DND-41 (cell line): ENCODE results near the gene CACTIN.

ENCODE experiments used
- CTCF ChIP-seq: IDR thresholded peaks from 2 replicates; pipeline ENCODE4 v1.5.1; 2012; ENCODE audit warnings: borderline replicate concordance, low read length, moderate library complexity, mild to moderate bottlenecking; ENCODE audit not compliant: poor library complexity, severe bottlenecking; ENCODE audit errors: extremely low read depth
- EZH2 ChIP-seq: IDR thresholded peaks from 3 replicates; pipeline ENCODE4 v1.6.1; 2012; ENCODE audit warnings: borderline replicate concordance, low read depth, mild to moderate bottlenecking, moderate library complexity, low read length, inconsistent platforms; ENCODE audit not compliant: severe bottlenecking

- TF ChIP-seq EZH2 (no peak), CTCF (peak; percentile 4)
Observed at GRCh38 chr19:3656747-3657394, 30.3 kb upstream of the CACTIN start.
